Pons (tissue), 1 donor: ENCODE results near the gene ERO1A.
"Not testable (repeated sequence)": the region's sequence is repeated elsewhere in the genome, so short reads cannot be mapped to it uniquely, and the experiment has no call there.

Experiments used
- DNase-seq: peaks from one replicate; pipeline ENCODE4 v3.0.0-alpha.2; 2016; ENCODE audit warnings: low spot score

ERO1A gene, protein sequence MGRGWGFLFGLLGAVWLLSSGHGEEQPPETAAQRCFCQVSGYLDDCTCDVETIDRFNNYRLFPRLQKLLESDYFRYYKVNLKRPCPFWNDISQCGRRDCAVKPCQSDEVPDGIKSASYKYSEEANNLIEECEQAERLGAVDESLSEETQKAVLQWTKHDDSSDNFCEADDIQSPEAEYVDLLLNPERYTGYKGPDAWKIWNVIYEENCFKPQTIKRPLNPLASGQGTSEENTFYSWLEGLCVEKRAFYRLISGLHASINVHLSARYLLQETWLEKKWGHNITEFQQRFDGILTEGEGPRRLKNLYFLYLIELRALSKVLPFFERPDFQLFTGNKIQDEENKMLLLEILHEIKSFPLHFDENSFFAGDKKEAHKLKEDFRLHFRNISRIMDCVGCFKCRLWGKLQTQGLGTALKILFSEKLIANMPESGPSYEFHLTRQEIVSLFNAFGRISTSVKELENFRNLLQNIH

DNA sequence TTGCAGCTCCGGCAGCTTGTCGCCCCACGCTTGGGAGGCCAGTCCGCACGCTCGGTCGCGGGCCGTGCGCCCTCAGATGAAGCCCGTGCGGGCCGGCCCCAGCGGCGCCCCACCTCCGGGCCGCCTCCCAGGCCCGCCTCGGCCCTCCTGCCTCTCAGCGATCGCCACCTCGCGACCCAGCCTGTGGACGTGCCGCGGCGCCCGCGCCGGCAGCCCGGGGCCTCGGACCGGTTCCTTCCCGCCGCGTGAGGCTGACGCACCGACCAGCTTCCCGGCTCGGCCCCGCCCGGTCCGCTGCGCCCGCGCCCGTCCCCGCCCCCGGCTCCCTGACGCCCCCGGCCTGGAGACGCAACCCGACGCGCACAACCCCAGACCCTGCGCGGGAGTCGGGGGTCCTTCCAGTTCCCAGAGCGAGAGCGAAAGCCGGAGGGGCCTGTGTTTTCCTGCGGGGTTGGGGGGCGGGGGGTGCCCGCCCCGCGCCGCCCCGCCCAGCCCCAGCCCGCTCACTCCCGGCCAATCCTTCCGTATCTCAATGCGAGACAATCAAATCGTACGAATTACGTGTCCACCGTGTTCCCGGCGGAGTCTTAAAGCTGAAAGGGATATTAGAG, at the start of gene ERO1A:
ERO1A (minus strand) TSS at position 78 of the 611 bp plus-strand sequence; CDS start at position 1, 77 bp downstream.
- DNase-seq, result peak; percentile 61

DNA sequence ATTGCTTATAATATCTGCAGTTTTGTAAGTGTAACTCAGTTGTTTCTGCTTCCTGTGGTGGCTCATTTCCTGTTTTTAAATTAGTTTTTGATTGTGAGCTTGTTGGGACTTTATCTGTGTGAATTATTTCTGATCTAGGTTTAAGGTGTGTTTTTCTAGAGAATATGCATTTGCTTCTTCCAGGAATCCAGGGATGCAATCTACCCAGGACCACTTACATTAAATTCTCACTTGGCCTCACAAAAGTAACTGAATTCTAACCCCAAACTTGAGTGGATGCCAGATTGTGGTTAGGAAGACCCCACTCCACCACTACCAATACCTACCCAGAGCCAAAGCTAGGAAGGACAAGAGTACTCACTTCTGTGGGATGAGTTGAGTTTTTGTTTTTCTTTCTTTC, 46.5 kb upstream of the ERO1A start:
- no peak for DNase-seq

DNA sequence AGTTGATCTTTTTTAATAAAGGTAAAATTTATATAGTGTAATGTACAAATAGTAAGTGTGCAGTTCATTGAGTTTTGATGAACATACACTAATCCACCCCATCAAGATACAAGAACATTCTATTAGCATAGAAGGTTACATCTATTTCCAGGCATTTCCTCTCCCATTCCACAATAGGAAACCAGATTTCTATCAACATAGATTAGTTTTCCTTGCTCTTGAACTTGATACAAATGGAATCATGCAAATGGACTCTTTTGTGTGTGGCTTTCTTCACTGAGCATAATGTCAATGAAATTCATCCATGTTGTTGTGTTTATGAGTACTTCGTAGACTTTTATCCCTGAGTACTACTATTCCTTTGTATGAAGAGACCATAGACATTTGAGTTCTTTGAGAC, 45.4 kb upstream of the ERO1A start:
- DNase-seq, result no peak

DNA sequence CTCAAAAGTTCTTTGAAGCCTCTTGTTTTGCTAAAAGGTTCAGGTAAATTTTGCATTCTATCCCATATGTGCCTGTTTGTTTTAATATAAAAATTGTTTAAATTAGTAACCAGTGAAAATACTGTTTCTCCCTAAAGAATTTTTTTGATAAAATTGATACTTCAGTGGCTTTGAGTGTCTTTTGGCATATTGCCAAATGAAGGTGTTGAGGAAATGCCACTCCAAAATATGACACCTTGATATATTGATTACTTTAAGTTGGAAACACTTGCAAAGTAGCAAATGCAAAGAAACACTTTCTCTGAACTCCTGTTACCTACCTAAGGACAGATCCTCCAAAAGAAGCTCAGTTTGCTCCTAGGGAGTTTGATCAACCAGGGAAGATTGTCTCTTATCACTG, 43.1 kb upstream of the ERO1A start:
- DNase-seq, result no peak

DNA sequence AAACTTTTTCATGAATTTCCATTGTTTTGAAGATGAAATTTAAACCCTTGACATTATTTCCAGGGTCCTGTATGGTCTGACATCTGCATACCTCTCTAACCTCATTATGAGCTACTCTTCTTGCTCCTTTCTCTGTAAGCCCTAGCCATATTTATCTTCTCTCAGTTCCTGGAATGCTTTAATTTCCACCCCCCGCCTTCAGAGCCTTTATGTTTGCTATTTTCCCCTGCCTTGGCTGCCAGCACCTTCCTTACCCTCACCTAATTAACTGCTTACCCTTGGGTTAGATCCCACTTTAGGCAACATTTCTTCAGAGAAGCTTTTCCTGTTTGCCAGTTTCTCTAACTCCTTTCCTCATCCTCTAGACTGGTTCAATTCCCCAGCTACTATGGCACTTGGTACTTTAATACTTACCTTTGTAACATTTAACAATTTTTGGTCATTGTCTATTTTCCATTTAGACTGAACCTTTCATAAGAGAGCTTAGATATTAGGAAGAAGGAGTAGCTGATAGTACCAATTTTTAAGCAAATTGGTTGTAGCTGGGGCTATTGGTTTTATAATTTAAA, 40.6 kb upstream of the ERO1A start:
- DNase-seq, result no peak

DNA sequence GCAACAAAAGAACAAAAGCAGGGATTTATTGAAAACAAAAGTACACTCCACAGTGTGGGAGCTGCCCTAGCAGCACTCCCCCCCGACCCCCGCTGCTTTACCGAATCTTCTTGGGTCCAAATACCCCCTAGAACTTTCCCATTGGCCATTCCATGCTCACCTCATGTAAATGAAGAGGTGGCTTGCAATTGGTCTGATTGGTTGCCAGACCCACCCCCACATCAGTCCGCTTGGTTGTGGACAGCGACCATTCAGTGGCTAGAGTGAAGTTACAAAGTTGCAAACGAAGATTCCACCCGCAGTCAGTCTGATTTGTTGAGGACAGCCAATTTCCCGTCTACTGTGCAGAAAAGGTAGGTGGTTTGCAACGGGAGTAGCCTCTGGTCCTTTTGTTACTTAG, 38.5 kb upstream of the ERO1A start:
- no peak for DNase-seq

DNA sequence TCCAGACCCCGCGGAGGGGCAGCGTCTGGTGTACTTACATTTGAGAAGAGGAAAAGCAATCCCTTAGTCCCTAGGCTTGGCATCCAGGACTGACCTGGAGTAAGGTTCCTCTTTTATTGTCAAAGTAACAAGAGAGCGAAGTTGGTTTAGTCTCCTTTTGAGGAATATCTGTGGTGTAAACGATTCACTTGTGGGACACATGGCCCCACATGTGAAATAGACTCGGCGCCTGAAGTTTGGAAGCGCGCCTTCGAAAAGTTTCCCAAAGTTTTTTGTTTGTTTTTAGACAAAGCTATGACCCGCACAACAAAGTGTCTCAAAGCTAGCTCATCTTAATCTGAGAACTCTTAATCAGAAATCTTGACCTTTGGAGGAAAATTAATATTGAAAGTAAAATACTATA, 35.4 kb upstream of the ERO1A start:
- DNase-seq, result peak; percentile 31

DNA sequence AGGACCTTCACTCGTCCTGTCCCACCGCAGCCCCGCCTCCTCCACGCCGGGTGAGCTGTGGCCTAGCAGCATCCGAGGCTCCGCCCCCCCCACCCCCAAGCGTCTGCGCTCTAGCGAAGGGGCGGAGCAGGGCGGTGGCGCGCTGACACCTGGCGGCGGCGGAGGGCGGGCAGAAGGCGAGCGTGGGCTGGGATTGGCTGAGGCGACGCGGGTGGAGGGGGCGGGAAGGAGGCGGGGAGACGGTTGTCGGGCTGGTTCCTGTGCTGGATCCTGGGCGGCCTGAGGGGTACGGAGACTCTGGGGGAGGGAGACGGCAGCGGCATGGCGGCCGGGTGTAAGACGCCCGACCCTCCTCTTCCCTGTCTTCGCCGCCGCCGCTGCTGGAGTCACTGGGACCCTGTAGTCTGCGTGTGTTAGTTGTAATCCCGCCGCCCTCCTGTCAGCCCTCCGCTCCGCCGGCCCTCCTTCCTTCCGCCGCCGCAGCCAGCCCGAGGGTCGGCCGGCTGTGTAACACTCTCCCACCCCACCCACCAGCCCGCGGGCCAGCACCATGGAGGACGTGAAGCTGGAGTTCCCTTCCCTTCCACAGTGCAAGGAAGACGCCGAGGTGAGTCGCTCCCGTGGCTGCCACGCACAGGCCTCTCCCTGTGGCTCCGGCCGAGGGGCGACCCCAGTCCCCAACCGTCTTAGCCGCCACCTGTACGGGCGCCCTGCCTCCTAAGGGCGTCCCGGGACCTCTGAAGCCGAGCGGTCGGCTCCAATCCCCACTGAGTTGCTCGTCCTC, 34.8 kb upstream of the ERO1A start, which contains the start of gene STYX:
STYX (plus strand) TSS at position 242 of the 784 bp plus-strand sequence; CDS start at position 551, 309 bp downstream.
- peak; percentile 95 for DNase-seq

DNA sequence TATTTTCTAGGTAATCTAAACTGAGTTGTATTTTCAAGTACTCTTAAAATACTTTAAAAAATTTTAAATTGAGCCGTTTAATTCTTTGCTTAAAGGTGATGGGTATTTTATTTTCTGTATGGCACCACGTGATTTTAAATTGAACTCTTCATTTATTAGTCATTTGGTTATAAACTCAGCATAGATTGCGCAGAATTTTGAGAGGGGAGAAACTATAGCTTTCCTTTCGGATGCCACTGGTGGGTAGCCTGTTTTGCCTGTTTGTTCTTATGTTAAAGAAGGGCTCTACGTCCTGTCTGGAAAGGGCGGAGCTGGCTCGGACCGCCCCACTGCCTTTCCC, 34.2 kb upstream of the ERO1A start:
- no peak for DNase-seq

DNA sequence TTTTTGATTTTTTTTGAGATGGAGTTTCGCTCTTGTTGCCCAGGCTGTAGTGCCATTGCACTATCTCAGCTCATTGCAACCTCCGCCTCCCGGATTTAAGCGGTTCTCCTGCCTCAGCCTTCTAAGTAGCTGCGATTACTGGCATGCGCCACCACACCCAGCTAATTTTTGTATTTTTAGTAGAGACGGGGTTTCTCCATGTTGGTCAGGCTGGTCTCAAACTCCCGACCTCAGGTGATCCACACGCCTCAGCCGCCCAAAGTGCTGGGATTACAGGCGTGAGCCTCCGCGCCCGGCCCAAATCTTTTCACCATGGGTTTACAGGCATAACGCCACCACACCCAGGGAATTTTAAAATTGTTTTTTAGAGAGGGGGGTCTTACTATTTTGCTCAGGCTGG, 33.7 kb upstream of the ERO1A start:
- DNase-seq, result not testable (repeated sequence)

DNA sequence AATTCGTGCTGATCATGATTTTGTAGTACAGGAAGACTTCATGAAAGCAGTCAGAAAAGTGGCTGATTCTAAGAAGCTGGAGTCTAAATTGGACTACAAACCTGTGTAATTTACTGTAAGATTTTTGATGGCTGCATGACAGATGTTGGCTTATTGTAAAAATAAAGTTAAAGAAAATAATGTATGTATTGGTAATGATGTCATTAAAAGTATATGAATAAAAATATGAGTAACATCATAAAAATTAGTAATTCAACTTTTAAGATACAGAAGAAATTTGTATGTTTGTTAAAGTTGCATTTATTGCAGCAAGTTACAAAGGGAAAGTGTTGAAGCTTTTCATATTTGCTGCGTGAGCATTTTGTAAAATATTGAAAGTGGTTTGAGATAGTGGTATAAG, 32.2 kb upstream of the ERO1A start:
- DNase-seq, result not testable (repeated sequence)

DNA sequence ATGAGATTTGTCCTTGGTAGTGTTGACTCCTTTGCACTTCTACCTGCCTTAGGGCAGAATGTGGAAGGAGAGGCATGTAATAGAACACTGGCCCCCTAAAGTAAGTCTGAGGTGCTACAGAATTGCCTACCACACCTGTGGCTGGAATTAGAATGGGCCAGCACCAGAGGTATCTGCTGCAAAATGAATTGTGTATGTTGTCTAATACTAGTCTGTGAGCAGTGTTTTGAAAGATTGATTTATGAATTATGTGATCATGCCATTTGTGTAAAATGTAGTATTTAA, 28.9 kb upstream of the ERO1A start:
- no peak for DNase-seq

DNA sequence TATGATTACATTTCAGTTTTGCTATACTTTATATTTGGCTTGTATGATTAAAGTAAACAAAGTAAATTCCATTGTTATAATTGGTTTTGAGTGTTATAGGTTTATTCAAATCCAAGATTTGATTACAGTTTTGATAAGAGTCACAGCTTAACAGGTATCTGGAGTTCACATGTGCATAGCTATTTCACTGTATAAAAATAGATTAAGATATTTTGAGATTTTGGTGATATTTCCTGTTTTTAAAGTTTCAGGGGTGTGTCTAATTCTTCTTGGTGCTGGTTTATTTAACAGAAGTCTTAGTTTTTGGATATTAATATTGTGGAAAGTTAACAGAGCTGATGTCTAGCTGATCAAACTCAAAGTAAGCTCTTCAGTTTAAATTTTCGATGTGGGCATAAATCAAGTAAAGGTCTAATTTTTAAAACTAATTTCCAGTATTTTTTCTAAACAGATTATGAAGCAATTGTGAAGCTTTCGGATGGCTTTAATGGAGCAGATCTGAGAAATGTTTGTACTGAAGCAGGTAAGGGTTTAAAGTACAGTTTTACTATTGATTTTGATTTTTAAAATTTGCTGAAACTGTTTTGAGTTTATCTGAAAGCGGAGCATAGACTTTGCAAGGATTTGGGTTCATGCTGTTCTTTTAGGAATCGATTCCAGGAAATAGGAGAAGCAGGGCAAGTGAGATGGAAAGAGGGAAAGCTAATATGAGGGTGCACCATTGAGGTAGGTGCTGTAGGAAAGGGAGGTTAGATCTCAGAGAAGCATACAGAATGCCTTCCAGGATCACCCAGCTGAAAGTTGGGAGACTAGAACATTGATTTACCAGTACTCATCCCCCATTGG, 28.4 kb upstream of the ERO1A start:
- DNase-seq, result no peak

DNA sequence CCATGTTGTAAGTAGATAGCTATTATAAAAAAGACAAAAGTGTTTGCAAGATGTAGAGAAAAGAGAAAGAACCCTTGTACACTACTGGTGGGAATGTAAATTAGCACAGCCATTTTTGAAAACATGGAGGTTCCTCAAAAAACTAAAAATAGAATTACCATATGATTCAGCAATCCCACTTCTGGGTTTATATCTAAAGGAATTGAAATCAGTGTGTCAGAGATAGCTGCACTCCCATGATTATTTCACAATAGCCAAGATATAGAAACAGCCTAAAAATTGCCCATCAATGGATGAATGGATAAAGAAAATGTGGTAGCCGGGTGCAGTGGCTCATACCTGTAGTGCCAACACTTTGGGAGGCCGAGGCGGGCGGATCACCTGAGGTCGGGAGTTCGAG, 20.8 kb upstream of the ERO1A start:
- no peak for DNase-seq

DNA sequence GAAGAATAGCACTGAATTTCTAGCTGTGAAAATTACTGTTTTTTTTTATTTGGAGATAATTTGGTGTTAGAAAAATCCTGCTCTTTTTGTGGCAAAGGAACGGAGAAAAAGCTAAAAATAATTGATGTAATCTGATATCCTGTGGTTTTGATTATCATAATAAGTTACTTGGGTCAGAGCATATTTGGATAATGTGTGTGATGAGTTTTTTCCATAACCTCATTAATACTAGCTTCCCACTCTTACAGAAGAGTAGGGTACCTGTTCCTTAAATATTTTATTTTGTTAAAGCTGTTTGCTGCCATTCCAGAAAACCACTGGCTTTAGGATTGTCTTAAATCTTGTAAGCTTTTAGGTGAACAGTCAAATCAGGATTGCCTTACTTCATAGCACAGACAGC, 16.3 kb upstream of the ERO1A start:
- no peak for DNase-seq

DNA sequence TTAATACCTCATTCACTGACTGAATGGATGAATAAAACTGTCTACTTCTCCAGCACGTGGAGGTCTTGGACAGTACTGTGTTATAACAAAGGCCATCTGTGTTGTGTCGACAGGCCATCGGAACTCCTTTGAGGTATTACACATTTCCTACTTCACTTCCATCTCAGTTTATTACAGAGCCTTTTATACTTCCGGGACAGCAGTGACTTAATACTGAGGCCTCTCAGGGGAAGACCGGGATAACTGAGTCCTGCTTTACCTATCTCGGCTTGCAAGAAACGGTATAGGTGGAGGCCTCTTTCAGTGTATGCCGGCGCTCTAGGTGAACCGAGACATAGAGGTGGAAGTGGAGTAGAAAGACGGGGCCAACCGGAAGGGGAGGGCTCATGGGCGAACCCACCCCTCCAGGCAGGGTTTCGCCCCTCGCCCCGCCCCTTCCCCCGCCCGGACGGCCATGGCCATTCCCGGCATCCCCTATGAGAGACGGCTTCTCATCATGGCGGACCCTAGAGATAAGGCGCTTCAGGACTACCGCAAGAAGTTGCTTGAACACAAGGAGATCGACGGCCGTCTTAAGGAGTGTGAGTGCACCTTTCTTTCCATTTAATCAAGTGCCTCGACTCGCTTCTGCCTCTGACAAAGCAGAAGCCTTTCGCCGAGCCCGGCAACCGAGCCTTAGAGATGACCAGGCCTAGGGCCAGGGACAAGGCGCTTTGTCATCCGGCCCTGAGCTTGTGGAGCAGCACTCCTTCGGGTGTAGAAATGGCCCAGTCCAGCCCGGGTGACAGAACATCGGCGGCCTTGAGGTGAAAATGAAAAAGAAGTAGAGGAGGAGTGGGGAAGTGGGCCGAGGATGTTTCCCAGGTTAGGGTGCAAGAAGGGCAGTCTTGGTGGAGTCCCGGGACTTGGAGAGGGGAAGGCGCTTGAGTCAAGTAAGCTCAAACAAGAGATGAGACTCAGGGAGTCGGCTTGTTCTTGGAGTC, 11.7 kb upstream of the ERO1A start, which contains the start of gene PSMC6:
PSMC6 (plus strand) TSS at position 477 of the 983 bp plus-strand sequence; CDS start at position 497, 20 bp downstream.
- DNase-seq, result peak; percentile 94

DNA sequence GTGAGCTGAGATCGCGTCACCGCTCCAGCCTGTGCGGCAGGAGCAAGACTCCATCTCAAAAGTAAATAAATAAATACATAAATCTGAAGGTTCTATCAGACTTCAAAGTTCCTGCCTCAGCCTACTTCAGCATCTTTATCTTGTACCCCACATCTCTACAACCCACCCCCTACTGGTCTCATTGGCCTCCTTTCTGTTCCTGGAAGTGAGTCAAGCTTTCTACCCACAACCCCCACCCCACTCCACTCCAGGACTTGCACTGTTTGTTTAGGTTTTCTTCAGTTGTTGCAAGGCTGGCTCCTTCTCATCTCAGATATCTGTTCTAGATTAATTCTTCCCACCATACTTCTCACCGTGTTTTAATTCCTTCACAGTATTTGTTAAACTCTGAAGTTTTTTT, 10.9 kb upstream of the ERO1A start:
- DNase-seq, result no peak

DNA sequence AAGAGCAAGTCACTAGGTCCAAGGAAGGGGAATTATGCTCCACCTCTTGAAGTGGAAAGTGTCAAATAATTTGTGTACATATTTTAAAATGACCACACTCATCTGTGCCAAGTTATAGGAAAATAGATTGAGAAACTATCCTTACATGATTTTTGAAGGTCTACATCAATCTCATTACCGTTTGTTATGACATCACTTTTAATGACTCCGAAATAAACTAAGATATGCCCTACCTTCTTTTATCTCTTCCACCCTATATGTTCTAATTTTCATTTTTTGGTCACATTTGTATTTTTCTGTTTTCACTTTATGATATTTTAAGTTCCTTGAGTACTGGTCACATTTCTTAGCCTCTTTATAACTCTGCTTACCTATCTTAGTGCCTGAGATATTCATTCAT, 8.3 kb upstream of the ERO1A start:
- no peak for DNase-seq

DNA sequence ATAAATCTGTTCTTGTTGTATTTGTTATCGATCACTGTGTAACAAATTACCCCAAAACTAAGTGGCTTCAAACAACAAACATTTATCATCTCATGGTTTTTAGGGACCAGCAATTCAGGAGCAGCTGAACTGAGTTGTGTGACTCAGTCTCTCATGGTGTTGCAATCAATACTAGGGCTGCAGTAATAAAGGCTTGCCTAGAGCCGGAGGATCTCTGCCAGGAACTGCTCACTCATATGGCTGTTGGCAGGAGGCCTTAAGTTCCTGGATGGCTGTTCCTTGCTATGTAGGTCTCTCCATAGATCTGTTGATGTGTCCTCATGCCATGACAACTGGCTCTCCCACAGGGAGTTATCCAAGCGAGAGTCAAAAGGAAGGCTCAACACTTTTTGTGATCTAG, 7.9 kb upstream of the ERO1A start:
- DNase-seq, result no peak

DNA sequence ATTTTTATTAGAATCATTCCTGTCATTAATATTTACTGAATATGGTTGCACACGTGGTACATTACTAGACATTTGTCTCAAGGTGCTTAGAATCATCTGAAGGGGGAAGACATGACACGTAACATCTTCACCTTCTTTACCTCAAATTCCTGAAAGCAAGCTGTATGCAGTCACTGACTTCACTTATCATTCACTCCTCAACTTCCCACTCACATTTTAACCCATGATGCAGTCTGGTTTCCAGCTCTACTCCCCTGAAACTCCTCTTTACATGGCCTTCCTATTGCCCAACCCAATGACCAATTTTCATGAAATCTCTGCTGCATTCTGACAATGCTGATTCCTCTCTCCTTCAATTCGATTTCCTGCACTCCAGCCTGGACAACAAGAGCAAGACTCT, 5.9 kb upstream of the ERO1A start:
- no peak for DNase-seq
